Body of pancreas (tissue), 4 donors: ENCODE results near the gene TUT7. TPM values are rescaled to one million over a fixed set of nuclear protein-coding genes. Genes with fewer than 3 reads are reported as not detected.

Experiments used
- ATAC-seq: fragments of 150-250 bp; one replicate; pipeline ENCODE4 v1.9.1; 2016
- DNase-seq, 4 donors: peaks; one replicate each; pipeline ENCODE4 v3.0.0-alpha.2; 2019
- H3K27ac ChIP-seq, 4 donors: fragments of 200-600 bp; sonication (generic); 1 replicate in 3 of 4; 2 replicates in 1 of 4; pipeline versions ENCODE4 v1.5.1 to v1.6.1; 2016 to 2019; ENCODE audit warnings: mild to moderate bottlenecking in 1 of 4, mixed read lengths in 1 of 4, moderate library complexity in 1 of 4
- H3K27me3 ChIP-seq, 2 donors: fragments of 200-600 bp; sonication (generic); one replicate each; pipeline ENCODE4 v1.6.0; 2016; ENCODE audit warnings: mild to moderate bottlenecking in 1 of 2
- H3K36me3 ChIP-seq, 2 donors: fragments of 200-600 bp; sonication (generic); replicated peaks in 1 of 2; 2 replicates each; pipeline ENCODE4 v1.5.1; 2016; ENCODE audit warnings: low read depth in 2 of 2; ENCODE audit not compliant: insufficient read depth in 1 of 2
- H3K4me1 ChIP-seq: fragments of 200-600 bp; sonication (generic); one replicate; pipeline ENCODE4 v1.6.0; 2016
- H3K4me3 ChIP-seq, 2 donors: fragments of 200-600 bp; sonication (generic); 1 replicate in 1 of 2; 2 replicates in 1 of 2; pipeline ENCODE4 v1.5.1; 2016 to 2019
- H3K9me3 ChIP-seq, 3 donors: fragments of 200-600 bp; sonication (generic); 1 replicate in 2 of 3; 2 replicates in 1 of 3; pipeline ENCODE4 v1.5.1; 2016
- CTCF ChIP-seq, 7 experiments: fragments of 450-650 bp in 4 of 7; fragments of 200-600 bp in 3 of 7; sonication (generic) in 3 of 7; IDR thresholded peaks; one replicate each; pipeline ENCODE4 v1.5.1; 2016 to 2019; ENCODE audit warnings: antibody characterized with exemption in 7 of 7
- POLR2A ChIP-seq, 3 donors: fragments of 450-650 bp; IDR thresholded peaks; one replicate each; pipeline ENCODE4 v1.6.1; 2016; ENCODE audit warnings: antibody characterized with exemption in 3 of 3, mild to moderate bottlenecking in 2 of 3
- WGBS, 2 donors: methylation state at CpG; one replicate each; pipeline ENCODE4 v1.1.5; 2017; 5-methylcytosine and 5-hydroxymethylcytosine counted together
- intact Hi-C: fragments of 100-400 bp; cut with DNase I; formaldehyde crosslinking; loops from one replicate; pipeline ENCODE4 v1.15.1; 2023
- total RNA-seq, 2 donors: library from RNA; depleted of rRNA; stranded (reverse); fragments of >200 nt; gene quantifications; one replicate each; pipeline ENCODE4 v1.1.0, GENCODE V29; 2016

TUT7 gene
- total RNA-seq, 2 donors from 2014 or later, result 24.4 to 60.3 TPM

- no peaks in the 10 kb centered on the region for H3K36me3 ChIP-seq
- no peak for TF ChIP-seq POLR2A (IDR thresholded peaks at IDR 0.05)
- peak in 4 of 7 experiments; percentile 13 to 34 (median 23) for TF ChIP-seq CTCF (IDR thresholded peaks at IDR 0.05)
- peaks cover 38% of the 10 kb centered on the region for H3K4me1 ChIP-seq
- no peaks in the 10 kb centered on the region for H3K27me3 ChIP-seq
- no peak for DNase-seq
- ATAC-seq, result peak; percentile 52
- no peaks in the 10 kb centered on the region for H3K9me3 ChIP-seq
- H3K4me3 ChIP-seq, result peak overlapping the region; percentile 19 to 92
- intact Hi-C loops, result no loop called here
- peak overlapping the region; percentile 96 to 99 (median 98) for H3K27ac ChIP-seq
- 8% methylated on average over 21 to 24 of the region's 24 CpGs for WGBS, 2 donors
Observed at GRCh38 chr9:86354818-86355309, 654 bp upstream of the TUT7 start.

- H3K9me3 ChIP-seq, result no peaks in the 10 kb centered on the region
- peak; percentile 22 for ATAC-seq
Observed at GRCh38 chr9:86353655-86354010, 577 bp downstream of the TUT7 start.

DNA sequence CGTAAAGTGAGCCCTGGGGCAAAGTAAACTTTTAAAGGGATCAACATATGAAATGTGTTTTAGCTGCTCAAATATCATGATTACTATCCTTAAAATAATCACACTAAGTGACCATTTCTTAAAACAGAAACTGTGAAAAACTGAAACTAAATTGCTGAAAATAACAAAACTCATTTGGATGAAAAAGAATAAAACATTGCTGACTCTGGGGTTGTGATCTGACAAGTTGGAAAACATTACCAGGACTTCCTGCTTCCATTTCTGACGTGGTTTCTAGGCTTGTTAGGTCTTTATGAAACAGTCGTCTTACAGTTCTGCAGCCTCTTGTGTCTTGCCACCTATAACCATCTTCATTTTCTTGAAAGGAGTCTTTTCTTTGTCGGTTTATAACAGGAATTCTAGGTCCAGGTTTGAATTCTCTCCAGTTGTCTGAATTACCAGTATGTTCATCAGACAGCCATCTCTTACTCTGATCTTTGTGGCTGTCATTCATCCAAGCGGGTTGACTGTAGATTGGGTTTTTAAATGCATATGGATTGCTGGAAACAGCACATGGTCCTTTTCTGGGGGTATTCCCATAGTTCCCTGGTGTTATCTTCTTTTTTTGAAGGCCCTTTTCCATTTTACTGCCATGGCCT is 1.7 kb downstream of the TUT7 start:
- Histone ChIP-seq H3K9me3 (no peaks in the 10 kb centered on the region), H3K36me3 (no peaks in the 10 kb centered on the region), H3K27me3 (no peaks in the 10 kb centered on the region), H3K4me3 (peak overlapping the region in 1 of 2 donors; percentile 92), H3K27ac (peak overlapping the region in 3 of 4 donors; percentile 26 to 99 (median 99)), H3K4me1 (peaks cover 60% of the 10 kb centered on the region)
- ATAC-seq (no peak), DNase-seq (no peak)
- peak in 1 of 3 donors; percentile 24 for TF ChIP-seq POLR2A (IDR thresholded peaks at IDR 0.05)
- TF ChIP-seq CTCF (IDR thresholded peaks at IDR 0.05), result no peak
- intact Hi-C loops, result no loop called here
- 36 to 48% methylated on average over 5 of the region's 5 CpGs for WGBS, 2 donors

More at GRCh38 chr9:86353655-86354010, 577 bp downstream of the TUT7 start:
- DNase-seq, result peak in 3 of 4 donors; percentile 47 to 69 (median 61)
- Histone ChIP-seq H3K36me3 (no peaks in the 10 kb centered on the region), H3K27me3 (no peaks in the 10 kb centered on the region), H3K27ac (peak overlapping the region; percentile 96 to 99 (median 98)), H3K4me1 (peaks cover 50% of the 10 kb centered on the region), H3K4me3 (peak overlapping the region; percentile 92 to 98)
- TF ChIP-seq POLR2A (IDR thresholded peaks at IDR 0.05) (no peak), CTCF (IDR thresholded peaks at IDR 0.05) (no peak)
- intact Hi-C loops, result no loop called here
- WGBS, 2 donors, result 0% methylated on average over 12 to 14 of the region's 14 CpGs

DNA sequence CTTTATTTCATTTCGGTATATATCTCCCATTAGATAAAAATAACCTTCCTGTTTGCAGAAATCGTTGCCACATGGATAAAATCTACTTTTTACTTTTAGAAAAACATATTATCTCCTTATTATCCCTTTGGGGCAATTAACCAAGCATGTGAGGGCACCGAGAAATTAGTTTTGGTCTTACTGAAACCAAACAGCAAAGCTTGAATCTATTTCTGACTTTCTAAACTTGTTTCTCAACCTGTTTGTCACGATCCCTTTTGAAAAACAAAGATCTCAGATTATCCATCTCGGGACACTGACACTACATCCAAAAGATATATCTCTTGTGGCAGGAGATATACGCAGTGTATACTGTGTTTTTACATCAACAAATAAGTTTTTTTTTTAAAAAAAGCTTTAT is 2.3 kb downstream of the TUT7 start:
- Histone ChIP-seq H3K4me1 (peaks cover 65% of the 10 kb centered on the region), H3K4me3 (no peak overlapping the region), H3K9me3 (no peaks in the 10 kb centered on the region), H3K27ac (peak overlapping the region in 2 of 4 donors; percentile 99), H3K36me3 (no peaks in the 10 kb centered on the region), H3K27me3 (no peaks in the 10 kb centered on the region)
- no peak for ATAC-seq
- intact Hi-C loops, result no loop called here
- no peak for DNase-seq
- 33 to 37% methylated on average over 6 of the region's 6 CpGs for WGBS, 2 donors
- TF ChIP-seq CTCF (IDR thresholded peaks at IDR 0.05) (no peak), POLR2A (IDR thresholded peaks at IDR 0.05) (no peak)
